GM19397 (cell line): ENCODE measurements around the gene SETD7.

Experiments
- ATAC-seq: cut with Tn5 transposase; IDR thresholded peaks from one replicate; pipeline ENCODE4 v1.9.1; 2021; ENCODE audit warnings: mild to moderate bottlenecking, moderate library complexity; ENCODE audit not compliant: unreplicated experiment

SETD7 gene

GRCh38 chr4:139514382-139515059 lies 41.5 kb downstream of the SETD7 start:
- no peak for ATAC-seq

- no peak for ATAC-seq
Measured at GRCh38 chr4:139511320-139511719, 44.7 kb downstream of the SETD7 start.

- ATAC-seq = no peak
Measured at GRCh38 chr4:139509727-139510410, 46.1 kb downstream of the SETD7 start.

- ATAC-seq = no peak
Measured at GRCh38 chr4:139508581-139509237, 47.3 kb downstream of the SETD7 start.

DNA sequence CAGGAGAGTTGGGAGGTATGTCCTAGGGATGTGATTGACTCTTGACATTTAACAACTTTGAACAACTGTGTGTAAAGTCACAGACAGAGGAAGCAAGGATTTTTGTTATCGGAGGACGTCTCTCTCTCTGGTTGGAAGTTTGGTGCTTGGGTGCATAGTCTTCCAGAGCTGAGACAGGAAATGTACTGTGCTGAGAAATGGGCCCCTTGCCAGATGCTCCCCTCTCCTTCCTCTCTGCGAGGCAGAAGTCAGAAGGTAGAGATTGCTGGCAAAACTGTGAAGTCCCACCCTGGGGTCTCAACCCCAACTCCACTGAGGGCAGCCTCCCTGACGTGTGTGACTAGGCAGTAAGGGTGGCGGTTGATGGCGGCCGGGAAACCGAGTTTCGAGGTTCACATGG lies 49.2 kb downstream of the SETD7 start:
- ATAC-seq = no peak

DNA sequence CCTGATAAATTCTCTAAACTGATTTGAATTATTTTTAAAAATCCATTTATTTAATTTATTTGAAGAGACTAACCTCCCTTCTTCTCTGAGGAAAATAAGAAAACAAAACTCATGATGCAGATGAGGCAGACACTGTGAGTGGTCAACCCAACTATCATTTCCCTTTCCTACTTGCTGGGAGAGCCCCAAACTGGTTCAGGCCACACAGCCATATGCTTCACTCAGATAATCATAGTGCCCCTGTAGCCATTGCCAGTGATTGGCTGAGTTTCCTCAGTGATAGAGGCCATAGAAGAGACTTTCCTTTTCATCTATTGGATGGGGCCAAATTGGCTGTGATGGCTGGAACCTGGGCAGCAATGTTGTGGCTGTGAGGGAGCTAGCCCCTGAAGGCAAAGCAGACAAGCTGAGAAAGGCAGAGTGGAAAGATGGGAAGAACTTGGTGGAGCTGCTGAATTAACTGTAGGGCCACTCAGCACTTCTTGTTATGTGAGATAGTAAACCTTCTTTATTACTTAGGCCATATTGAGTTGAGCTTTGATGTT lies 52.3 kb downstream of the SETD7 start:
- ATAC-seq = no peak

DNA sequence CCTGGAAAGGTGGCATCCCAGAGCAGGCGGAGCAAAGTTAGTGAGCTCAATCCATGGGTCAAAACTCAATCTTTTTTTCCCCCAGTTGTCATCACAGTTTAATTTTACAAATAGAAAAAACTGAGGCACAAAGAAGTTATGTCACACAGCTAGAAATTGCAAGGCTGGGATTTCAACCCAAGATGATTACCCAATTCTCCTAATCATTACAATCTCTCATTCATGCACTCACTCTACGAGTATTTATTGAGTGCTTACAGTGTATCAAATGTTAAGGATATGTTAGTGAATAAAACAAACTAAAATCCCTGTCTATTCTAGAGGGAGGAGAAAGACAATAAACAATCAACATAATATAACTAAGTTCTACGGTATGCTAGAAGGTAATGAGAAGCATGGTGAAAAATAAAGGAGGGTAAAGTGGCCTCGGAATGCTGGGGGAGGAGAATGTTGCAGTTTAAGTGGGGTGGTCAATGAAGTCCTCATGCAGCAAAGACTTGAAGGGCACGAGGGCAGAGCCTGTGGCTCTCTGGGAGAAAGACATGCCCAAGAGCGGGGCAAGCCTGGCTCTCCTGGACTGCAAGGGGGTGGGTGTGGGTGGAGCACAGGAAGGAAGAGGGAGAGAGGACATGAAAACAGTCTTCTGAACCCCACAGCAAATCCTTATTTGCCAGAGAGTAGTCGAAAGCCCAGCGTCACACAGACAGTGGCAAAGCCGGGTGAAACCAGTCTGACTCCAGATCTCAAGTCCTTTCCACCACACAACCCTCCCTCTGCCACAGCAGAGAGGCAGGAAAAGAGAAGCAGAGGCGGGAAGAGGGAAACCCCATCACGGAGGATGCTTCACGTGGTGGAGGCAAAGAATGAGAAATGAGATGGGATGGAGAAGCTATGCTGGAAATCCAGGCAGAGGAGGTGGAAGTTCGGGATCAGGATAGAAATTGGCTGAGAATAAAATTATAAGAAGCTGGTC lies 53.8 kb downstream of the SETD7 start:
- ATAC-seq = no peak

GRCh38 chr4:139501527-139501926 lies 54.5 kb downstream of the SETD7 start:
- ATAC-seq = no peak

DNA sequence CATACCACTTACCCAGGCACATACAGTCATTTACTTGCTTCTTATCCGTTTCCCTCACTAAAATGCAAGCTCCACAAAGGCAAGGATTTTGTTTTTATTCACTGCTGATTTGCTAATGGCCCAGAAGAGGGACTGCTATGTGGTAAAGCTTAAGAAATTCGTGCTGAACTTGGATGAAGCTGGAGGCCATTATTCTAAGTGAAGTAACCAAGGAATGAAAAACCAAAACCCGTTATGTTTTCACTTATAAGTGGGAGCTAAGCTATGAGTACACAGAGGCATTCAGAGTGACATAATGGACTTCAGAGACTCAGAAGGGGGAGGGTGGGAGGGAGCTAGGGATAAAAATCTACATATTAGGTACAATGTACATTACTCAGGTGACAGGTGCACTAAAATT lies 54.9 kb downstream of the SETD7 start:
- ATAC-seq = no peak

GRCh38 chr4:139499186-139499585 lies 56.8 kb downstream of the SETD7 start:
- ATAC-seq = no peak

DNA sequence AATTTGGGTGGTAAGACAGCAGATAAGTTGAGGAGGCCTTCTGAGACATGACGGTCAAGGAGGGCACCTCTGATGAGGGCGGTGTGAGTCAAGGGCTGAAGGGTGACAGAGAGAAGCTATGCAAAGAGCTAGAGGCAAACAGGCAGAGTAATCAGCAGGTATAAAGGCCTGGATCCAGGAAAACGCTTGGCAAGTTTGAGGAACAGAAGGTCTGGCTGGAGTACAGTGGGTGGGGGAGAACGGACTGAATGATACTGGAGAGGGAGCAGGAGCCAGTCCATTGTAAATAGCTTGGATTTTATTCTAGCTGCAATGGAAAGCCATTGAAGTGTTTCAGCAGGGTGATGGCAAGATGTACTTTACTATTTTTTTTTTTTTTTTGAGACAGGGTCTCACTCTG lies 62.8 kb downstream of the SETD7 start:
- no peak for ATAC-seq

DNA sequence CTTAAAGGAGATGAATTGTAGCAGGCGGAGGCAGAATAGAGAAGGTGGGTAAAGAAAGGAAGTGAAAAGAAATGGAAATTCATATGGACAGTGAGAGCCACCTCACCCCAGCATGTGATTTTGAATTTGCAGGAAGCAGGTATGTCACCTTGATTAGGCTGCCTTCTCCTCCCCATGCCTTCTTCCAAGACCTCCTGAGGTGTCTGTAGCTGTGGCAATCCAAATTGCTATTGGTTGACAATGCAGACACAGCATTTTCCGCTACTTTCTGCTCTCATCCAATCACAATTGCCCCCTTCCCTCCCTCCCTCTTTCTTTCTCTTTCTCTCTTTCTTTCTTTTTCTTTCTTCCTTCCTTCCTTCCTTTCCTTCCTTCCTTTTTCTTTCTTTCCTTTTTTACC lies 63.6 kb downstream of the SETD7 start:
- ATAC-seq = no peak

- no peak for ATAC-seq
Measured at GRCh38 chr4:139489638-139490037, 66.4 kb downstream of the SETD7 start.

DNA sequence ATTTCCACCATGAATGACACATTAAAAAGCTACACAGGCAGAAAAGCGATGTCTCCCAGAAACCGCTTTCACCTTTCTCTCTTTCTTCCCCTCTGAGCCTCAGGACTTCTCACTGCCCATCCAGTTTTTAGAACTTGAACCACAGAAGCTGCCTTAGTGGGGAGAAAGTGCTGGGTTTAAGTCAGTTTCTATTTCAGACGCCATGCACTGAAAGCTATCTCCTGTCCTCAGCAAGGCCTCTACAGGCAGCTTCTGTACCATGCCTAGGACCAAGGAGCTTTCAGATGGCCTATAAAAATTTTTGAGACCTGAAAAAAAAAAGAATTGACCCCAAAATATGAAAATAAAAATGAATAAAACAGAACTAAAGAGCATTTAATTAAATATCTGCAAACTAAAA lies 67.6 kb downstream of the SETD7 start:
- ATAC-seq = no peak

- no peak for ATAC-seq
Measured at GRCh38 chr4:139484783-139485311, 71.2 kb downstream of the SETD7 start.

GRCh38 chr4:139483000-139483399 lies 73.0 kb downstream of the SETD7 start:
- no peak for ATAC-seq

GRCh38 chr4:139481465-139481864 lies 74.6 kb downstream of the SETD7 start:
- ATAC-seq = no peak

- ATAC-seq = no peak
Measured at GRCh38 chr4:139476363-139476762, 79.7 kb downstream of the SETD7 start.

GRCh38 chr4:139472852-139473251 lies 83.2 kb downstream of the SETD7 start:
- ATAC-seq = no peak

DNA sequence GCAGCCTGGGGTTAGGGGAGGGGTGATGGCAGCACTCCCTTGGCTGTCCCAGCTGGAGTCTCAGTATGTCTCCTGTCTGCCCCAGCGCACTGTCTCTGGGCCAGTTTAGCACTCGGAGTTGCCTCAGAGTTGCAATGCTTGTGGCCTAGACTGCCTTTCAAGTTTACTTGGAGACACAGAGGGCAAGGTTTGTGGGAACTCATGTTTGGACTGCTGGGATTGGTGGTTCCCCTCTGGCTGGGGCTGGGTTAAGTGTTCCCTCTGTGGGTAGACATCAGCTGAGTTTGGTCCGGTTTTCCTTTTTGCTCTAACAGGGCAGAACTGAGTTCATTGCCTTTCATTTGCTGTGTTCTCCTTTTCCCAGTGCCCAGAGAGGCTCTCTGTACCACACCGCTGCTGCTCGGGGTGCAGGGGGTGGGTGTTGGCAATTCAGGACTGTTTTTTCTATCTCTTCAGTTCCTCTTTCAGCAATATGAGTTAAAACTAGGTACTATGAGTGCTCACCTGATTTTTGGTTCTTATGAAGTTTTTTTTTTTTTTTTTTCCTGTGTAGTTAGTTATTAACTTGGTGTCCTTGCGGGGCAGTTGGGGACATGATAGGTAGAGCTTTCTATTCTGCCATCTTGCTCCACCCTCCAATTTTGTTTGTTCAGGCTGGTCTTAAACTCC lies 84.9 kb downstream of the SETD7 start:
- no peak for ATAC-seq
